Stimulated activated CD4-positive, alpha-beta T cell treated with anti-CD3 and anti-CD28 coated beads, Interleukin-4, amount 100 ng/mL, for 1 hour (primary cell): Measurements from ENCODE around the gene JPH2.
"Not testable (repeated sequence)": the region's sequence is repeated elsewhere in the genome, so short reads cannot be mapped to it uniquely, and the experiment has no call there.

Experiments used
- DNase-seq: peaks from one replicate; pipeline ENCODE4 v3.0.0-alpha.2; 2020

JPH2 gene

DNA sequence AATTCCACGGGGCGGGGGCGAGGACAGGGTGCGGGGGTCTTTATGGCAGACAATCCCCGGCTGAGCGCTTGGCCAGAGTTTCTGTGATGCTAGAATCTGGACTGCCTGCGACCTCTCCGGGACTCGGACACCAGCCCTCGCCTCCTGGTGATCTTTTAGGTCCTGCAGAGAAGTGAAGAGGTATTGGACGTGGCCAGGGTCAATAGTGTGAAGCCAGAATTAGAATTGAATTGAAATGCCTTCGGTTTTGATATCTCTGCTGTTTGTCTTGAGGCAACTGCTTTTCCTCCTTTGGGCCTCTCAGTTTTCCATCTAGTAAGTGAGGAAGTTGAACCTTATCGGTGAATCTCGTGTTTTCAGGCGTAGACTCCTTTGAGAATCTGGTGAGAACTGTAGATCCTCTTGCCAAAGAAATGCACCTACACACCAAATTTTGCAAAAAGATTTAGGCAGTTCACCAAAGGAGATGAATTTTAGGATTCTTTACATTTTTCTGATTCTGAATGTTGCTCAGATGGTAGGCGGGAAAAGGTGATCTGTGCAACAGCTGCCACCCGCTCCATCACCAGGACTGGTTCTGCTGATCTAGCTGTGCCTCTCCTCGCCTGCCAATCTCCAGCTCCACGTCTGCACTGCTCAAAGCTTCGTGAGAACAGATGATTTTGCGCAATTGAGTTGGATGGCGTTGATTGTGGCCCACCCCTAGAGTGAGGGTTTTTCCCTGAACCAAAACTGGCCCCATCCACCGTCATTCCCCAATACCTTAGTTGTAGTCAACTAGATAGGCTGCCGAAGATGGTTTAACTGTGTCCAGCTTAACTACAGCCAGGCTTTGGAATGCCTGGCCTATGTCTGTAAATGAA lies 24.4 kb upstream of the JPH2 start:
- peak; percentile 7 for DNase-seq

DNA sequence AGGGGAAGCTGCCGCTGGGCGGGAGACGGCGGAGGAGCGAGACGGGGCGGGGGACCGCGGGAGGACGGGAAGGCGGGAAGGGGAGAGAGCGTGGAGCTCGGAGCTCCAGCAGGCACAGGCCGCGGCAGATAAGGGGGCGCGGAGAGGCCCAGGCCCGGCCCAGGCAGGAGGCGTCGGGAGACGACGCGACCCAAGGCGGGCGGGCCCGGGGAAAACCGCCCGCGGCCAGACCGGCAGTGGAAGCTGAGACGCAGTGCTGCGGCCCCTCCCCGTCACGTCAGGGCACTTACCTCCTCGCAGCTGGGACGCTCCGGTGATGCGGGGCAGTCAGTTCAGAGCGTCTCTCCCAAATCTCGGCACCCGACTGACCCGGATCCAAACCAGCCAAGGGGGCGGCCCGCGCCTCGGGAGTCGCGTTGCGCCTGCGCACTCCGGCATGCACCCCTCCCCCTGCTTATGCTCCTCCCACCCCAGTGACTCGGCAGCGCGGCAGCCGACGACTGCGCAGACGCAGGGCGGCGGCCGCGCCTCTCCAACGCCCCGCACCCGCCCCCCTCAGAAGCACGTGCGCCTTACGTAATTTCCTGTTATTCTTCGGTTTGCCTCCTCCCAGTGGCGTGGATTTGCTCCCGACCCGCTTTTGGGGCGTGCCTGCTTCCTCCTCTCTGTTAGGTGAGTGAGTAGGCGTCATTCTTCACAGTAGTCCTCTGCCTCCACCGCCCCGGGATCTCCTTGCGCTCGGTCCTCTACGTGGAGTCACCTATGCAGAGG lies 23.6 kb upstream of the JPH2 start, which contains the start of gene OSER1:
OSER1 (minus strand) TSS at position 366 of the 771 bp plus-strand sequence. CDS start 3,814 bp downstream, outside the sequence.
- peak; percentile 95 for DNase-seq

DNA sequence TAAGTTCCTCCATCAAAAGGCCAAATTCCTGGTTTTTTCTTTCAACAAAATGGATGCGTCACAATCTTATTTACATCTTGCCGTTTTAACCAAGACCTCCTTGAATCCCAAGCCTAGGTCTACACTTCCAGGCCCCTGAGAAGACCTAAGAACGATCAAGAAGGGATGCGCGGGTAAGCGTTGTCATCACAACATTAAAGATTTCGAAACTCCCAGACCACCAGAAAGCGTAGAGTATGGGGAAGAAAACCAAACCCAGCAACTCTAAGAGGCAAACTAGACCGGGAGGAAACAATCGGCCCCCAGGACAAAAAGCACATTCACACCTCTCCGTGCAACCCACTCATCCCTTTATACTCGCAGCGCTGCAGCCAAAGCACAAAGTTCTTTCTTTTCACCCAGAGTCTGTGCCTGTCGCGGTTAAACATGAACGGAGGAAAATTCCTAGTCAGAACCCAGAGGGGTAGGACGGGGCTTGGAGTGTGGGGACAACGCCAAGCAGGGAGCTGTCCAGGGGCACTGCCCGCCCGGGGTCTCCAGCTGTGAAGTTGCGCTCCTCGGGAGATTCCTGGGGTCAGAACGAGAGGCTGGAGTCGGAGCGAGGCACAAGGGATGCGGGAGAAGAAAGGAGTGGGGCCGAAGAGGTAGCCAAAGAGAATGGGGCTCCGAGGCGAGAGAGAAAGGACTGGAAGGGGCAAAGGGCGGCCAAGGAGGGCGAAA lies 22.9 kb upstream of the JPH2 start:
- DNase-seq: peak; percentile 13

DNA sequence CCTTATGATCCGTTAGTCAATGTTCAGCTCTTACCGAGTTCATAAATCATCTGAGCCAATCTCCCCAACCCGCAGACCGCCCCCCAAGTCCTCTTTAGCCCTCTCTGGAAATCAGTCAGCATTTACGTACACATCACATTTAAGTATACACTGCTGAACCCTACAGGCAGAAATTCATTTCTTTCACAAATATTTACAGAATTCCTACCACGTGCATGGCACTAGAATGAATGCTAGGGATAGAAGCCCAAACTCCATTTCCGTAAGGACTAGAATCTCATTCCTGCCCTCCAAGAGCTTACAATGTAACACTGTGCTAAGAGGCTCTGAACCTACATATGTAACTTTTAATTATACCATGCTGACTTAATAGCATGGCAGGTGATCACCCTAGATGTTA lies 21.8 kb upstream of the JPH2 start:
- DNase-seq: no peak

DNA sequence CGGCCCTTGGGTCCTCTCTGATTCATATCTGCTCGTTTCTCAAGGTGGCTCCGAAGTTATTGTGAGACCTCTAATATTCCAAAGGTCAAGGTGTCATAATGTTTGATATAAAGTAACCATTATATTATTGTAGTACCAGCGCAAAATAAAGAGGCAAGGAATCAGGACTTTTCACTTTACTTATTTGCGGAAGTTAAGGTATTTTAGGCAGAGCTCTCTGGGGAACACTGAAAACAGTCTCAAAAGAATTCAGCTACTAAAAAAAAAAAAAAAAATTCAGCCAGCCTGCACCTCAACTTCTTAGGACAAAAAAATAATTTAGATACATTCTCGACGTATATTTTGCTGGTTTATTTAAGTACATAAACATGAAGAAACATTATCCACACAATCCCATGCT lies 21.2 kb upstream of the JPH2 start:
- DNase-seq: no peak

DNA sequence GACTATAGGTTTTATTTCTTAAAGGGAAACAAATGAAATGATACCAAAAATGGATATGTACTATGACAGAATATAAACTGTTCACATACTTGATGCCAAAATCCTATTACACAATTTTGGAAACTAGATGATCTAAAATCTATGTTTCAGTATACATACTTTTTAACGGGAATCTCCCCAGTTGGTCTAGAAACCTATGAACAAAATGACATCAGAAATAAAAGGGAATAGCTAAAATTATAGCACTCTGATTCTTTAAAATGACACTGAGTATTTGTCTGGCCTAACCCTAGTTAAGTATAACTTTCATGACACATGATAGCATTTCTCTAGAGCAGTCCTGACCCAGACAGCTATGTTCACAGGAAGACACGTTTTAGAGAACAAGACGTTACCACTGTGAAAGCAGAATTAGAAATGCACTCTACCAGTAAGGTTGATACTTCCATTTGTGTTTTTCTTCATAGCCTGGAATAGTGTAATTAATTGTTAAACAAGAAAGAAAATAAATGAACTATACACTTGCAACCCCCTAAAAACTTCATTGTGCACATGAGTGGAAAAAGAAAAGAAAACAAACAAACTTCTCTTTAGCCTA lies 20.2 kb upstream of the JPH2 start:
- DNase-seq: no peak

DNA sequence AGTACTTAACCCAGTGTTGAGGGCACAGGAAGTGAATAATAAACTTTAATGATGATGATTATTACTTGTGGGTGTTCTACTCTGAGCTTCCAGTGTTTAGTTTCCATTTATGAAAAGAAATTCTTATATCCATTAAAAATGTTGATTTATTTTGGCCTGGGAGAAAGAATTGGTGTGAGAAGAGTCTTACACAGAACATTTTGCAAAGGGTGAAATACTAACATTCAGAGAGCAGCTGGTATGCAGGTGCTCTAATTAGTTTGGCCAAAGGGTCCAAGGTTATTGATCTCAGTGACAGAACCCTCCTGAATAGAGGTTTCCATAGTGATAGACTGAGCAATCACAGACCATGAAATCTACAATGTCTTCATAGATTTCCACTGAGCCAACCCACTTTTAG lies 19.1 kb upstream of the JPH2 start:
- DNase-seq: no peak

DNA sequence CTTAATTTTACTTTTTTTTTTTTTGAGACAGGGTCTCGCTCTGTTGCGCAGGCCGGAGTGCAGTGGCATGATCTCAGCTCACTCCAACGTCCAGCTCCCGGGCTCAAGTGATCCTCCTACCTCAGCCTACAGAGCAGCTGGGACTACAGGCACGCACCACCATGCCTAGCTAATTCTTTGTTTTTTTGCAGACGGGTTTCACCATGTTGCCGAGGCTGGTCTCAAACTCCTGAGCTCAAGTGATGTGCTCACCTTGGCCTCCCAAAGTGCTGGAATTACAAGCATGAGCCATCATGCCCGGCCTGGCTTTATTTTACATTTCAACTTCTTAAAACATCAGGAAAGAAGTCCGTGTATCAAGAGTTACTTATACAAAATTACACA lies 17.8 kb upstream of the JPH2 start:
- no peak for DNase-seq

DNA sequence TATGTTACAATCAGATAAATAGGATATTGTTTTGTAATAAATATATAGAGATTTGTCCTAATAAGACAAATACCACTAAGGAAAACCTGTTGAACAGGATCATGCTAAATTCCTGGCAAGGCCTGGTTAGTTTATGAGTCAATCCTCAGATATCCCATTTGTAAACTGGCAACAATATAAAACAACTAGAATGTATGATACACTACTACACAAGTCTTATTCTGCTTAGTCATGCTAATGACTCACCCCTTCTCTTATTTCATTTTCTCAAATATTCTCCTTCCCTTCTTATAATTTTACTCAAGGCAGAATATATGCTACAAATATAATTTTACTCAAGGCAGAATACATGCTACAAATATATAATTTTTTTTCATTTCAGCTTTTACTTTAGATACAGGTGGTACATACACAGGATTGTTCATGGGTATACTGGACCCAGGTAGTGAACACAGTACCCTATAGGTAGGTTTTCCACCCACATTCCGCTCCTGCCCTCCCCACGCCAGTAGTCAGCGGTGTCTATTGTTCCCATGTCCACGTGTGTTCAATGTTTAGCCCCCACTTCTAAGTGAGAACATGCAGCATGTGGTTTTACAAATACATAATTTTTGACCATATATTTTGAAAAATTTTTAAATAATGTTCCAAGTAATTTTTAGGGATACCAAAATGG lies 17.3 kb upstream of the JPH2 start:
- no peak for DNase-seq

DNA sequence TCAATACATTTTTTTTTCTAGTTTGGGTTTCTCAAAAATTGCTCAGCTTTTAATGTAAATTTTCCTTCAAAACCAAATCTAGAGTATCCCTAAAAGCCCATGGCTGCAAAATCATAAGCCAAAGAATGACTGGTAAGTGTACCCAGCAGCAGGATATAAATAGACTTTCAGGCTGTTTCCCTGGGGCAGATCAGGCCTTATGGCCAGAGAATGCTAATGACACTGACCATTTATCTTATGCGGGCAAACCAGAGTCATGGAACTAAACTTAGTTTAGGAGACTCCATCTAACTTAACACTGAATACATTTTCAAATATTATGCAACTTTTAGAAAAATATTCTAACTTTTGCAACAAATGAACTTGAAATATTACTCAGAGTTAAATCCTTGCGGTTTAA lies 16.2 kb upstream of the JPH2 start:
- no peak for DNase-seq

DNA sequence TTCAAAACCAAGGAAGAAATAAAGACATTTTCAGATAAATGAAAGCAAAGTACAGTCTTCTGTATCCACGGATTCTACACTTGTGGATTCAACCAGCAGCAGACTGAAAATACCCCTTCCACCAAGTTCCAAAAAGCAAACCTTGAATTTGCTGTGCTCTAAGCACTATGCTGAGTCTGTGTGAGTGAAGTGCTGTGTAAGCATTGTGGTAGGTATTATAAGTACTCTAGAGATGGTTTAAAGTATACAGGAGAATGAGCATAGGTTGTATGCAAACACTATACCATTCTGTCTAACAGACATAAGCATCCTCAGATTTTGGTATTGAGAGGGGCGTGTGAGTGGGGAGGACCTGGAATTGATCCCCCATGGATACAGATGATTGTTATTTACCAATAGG lies 14.0 kb upstream of the JPH2 start:
- DNase-seq: no peak

DNA sequence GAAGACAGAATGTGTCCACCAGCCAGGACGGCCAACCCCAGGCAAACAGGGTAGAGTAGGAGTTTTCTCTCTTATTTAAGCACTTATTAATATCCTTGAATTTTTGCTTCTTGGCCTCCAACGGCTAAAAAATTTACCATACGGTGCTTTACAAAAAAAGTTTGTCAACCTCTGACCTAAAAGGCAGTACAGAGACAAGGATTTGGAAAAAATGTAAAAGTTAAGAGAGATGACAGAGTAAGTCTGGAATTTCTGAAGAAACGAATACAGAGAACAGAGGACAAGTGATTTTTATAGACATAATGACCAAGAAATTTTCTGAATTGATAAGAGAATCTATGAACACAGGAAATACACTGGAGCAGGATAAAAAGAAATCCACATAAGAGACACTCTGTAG lies 13.4 kb upstream of the JPH2 start:
- no peak for DNase-seq

DNA sequence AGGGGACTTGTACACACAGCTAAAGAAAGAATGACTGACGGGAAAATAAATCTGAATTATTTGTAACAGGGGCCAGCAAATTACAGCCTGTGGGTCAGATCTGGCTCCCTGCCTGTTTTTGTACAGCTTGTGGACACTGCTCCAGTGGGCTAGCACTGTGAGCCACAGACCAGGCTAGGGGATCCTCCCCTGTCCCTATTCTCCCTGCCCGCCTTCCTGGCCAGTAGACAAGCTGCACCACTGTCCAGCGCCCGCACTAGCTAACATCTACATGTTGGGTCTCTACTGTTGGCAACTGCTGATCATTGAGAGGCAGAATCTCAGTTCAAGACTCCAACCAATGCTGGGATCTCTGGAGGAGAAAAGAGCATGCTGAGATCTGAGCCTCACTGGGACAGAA lies 12.9 kb upstream of the JPH2 start:
- DNase-seq: no peak

DNA sequence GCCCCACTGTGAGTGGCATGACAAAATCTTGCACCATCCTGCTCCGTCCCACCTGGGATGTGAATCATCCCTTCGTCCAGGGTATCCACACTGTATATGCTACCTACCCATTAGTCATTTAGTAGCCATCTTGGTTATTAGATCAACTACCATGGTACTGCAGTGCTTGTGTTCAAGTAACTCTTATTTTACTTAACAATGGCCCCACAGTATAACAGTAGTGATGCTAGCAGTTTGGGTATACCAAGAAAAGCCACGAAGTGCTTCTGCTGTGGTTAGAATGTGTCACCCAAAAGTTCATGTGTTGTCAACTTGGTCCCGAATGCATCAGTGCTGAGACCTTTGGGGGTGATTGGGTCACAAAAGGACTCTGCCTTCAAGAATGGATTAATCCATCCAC lies 11.9 kb upstream of the JPH2 start:
- DNase-seq: no peak

DNA sequence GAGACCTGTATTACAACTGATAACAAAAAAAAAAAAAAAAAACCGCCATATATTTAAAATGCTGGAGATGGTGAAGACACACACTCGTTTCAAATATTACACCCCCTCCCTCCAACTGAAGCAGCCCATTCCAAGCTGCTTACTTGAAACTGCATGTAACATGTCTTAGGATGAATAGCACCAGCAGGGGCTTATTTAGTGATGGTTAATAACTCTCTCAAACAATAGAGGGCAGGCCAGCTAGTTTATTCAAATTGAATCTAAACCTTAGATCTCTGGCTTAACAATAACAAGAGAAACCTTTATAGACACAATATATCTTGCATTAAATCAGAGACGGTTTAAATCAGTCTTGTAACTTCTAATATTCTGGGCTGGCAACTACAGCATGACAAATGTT lies 9.3 kb upstream of the JPH2 start:
- DNase-seq: no peak

DNA sequence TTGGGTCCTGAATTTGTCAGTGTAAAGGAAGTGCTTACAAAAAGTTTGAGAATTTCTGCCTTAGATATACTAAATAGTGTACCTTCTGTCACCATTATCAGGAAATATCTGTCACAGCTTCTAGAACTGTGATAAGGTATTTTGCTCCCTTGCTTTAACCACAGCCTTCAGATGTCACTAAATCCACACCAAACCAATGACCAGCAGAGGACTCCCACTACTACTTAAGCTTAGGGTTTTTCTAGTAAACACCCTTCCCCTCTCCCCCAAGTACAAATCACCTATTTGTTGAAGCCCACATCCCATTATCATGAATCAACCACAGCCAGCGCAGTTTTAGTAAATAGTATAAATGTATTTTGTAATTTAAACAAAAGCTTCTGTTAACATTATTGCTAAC lies 8.6 kb upstream of the JPH2 start:
- DNase-seq: no peak

DNA sequence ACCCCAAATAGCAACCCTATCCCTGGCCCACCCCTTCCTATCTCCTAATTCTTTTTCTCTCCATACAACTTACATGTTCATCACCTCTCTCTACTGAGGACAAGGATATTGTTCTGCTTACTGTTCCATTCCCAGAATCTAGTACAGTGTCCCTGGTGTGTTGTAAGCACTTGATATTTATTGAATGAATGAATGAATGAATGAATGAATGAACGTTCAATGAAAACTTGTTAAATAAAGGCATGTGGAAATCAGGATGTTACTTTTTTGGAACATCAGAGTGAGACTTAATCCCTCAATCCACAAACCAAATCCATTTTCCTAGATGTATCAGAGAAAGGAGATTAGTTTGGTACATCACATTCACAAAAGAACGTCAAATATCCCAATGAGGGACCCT lies 6.8 kb upstream of the JPH2 start:
- DNase-seq: no peak

DNA sequence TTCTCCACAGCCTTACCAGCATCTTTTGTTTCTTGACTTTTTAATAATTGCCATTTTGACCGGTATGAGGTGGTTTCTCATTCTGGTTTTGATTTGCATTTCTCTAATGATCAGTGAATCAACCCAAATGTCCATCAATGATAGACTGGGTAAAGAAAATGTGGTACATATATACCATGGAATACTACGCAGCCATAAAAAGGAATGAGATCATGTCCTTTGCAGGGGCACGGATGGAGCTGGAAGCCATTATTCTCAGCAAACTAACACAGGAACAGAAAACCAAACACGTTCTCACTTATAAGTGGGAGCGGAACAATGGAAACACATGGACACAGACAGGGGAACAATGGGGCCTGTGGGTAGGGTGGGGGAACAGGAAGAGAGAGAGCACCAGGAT lies 4.7 kb upstream of the JPH2 start:
- not testable (repeated sequence) for DNase-seq

DNA sequence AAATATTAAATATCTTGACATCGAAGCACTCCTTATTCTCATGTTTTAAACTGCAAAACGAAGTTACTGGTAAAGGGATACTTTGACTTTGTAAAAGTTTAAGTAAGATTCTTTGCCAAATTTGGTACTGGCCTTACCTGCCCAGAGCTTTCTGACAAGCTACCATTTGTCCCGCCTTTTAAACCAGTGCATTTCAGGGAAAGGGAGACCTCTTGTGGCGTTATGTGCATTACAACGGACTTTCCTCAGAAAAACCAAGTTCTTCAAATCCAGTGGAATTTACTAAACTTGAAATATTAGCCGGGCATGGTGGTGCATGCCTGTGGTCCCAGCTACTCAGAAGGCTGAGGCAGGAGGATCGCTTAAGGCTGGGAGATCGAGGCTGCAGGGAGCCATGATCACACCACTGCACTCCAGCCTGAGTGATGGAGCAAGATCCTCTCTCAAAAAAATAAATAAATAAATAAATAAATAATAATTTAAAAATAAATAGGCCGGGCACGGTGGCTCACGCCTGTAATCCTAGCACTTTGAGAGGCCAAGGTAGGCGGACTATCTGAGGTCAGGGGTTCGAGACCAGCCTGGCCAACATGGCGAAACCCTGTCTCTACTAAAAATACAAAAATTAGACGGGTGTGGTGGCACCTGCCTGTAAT lies 3.3 kb upstream of the JPH2 start:
- DNase-seq: peak; percentile 21

DNA sequence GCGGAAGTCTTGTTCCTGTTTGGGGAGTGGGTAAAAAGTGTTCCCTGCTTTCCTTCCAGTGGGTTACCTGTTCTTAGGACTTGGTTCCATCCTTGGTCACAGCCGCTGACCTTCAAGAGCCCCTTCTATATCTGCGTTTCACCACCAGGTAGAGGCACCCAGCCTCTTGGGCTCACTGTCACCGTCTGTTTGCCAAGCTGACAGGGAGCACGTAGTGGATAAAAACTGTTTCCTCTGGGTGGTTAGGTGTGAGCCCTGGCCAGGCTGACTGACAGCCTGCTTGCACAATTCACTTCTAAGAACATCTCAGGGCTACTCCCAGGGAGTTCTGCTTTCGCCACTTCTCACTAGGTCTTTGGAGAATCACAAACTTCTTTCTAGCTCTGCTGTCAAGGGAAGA lies 1.8 kb upstream of the JPH2 start:
- no peak for DNase-seq

DNA sequence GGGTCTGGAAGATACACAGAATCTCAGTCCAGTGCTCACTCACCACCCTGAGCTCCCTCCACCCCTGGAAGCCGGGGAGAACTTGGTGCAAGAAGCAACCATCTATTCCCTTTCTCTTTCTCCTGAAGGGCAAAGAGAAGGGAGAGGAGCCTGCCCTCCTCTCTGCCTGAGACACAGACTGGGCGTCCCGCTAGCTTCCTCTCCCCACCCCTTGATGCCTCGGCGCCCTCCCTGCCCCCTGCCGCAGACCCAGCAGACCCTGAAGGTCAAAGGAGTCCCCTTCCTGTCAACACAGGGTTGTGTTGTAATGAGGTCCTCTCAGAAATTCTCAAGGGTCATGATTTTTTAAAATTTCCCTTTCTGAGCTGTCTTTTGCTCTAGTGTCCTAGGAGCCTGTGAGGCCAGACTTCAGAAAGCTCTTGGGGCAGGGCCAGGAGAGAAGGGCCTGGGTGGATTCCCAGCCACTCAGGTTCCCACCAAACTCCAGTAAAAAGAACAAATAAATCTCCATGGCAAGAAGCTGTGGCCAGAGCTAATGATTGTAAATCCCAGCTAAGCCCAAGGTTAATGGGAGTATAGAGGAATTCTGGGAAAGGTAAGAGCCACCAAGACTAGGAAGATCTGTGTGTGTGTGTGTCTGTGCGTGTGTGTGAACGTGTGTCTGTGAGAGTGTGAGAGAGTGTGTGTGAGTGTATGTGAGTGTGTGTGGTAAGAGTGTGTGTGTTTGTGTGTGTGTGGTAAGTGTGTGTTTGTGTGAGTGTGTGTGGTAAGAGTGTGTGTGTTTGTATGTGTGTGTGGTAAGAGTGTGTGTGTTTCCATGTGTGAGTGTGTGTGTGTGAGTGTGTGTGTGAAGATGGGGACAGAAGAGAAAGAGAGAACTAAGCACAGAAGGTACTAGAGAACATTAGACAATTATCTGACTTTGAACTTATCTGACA lies 1.1 kb upstream of the JPH2 start:
- no peak for DNase-seq
